ENCODE data around the gene NEGR1.

DNA sequence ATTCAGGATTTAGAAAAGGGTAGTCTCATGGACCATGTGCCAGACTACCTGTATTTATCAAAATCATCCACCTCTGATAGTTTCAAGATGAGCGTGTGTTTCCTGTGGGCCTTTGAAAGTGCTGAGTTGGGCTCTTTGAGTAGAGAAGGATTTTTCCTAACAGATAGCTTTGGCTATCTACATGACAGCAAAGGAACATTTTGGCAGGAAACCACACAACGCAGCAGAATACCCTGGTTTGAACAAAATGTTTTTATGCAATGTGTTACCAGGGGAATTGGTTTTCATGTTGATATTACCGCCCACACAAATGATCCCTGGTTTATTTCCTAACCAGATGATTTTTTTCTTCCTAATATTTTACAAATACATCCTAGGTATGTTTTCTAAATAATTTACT lies 431.4 kb downstream of the NEGR1 start:
- TF ChIP-seq ZNF57 (CRISPR knock-in tag; IDR thresholded peaks at IDR 0.05) (no peak), EZH2 (IDR thresholded peaks at IDR 0.05; ENCODE audit: borderline replicate concordance, low read depth, low read length) (no peak), TCF7L2 (IDR thresholded peaks at IDR 0.05; ENCODE audit: low read depth, low read length) (no peak), NFE2L1 (tag; IDR thresholded peaks at IDR 0.05; ENCODE audit: borderline replicate concordance, low read depth) (no peak)
- TF ChIP-seq, protein P1, sequence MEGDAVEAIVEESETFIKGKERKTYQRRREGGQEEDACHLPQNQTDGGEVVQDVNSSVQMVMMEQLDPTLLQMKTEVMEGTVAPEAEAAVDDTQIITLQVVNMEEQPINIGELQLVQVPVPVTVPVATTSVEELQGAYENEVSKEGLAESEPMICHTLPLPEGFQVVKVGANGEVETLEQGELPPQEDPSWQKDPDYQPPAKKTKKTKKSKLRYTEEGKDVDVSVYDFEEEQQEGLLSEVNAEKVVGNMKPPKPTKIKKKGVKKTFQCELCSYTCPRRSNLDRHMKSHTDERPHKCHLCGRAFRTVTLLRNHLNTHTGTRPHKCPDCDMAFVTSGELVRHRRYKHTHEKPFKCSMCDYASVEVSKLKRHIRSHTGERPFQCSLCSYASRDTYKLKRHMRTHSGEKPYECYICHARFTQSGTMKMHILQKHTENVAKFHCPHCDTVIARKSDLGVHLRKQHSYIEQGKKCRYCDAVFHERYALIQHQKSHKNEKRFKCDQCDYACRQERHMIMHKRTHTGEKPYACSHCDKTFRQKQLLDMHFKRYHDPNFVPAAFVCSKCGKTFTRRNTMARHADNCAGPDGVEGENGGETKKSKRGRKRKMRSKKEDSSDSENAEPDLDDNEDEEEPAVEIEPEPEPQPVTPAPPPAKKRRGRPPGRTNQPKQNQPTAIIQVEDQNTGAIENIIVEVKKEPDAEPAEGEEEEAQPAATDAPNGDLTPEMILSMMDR (IDR thresholded peaks at IDR 0.05 in 2 of 3, conservative IDR thresholded peaks at IDR 0.05 in 1 of 3; ENCODE audit: insufficient read depth in 2 of 3, low read depth in 1 of 3, low read length in 3 of 3) = no peak
- TF ChIP-seq, protein P2, sequence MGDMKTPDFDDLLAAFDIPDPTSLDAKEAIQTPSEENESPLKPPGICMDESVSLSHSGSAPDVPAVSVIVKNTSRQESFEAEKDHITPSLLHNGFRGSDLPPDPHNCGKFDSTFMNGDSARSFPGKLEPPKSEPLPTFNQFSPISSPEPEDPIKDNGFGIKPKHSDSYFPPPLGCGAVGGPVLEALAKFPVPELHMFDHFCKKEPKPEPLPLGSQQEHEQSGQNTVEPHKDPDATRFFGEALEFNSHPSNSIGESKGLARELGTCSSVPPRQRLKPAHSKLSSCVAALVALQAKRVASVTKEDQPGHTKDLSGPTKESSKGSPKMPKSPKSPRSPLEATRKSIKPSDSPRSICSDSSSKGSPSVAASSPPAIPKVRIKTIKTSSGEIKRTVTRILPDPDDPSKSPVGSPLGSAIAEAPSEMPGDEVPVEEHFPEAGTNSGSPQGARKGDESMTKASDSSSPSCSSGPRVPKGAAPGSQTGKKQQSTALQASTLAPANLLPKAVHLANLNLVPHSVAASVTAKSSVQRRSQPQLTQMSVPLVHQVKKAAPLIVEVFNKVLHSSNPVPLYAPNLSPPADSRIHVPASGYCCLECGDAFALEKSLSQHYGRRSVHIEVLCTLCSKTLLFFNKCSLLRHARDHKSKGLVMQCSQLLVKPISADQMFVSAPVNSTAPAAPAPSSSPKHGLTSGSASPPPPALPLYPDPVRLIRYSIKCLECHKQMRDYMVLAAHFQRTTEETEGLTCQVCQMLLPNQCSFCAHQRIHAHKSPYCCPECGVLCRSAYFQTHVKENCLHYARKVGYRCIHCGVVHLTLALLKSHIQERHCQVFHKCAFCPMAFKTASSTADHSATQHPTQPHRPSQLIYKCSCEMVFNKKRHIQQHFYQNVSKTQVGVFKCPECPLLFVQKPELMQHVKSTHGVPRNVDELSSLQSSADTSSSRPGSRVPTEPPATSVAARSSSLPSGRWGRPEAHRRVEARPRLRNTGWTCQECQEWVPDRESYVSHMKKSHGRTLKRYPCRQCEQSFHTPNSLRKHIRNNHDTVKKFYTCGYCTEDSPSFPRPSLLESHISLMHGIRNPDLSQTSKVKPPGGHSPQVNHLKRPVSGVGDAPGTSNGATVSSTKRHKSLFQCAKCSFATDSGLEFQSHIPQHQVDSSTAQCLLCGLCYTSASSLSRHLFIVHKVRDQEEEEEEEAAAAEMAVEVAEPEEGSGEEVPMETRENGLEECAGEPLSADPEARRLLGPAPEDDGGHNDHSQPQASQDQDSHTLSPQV (IDR thresholded peaks at IDR 0.05) = no peak
